Neural crest cell (in vitro differentiated cells): ENCODE measurements around the gene QSER1. TPM values are rescaled to one million over a fixed set of nuclear protein-coding genes. Genes with fewer than 3 reads are reported as not detected.
"Not testable (repeated sequence)": the region's sequence is repeated elsewhere in the genome, so short reads cannot be mapped to it uniquely, and the experiment has no call there.

ENCODE experiments used
- DNase-seq: peaks from one replicate; pipeline ENCODE4 v3.0.0; 2021; ENCODE audit warnings: low read depth, mixed read lengths, low spot score
- H3K27ac Mint-ChIP-seq: one replicate; pipeline ENCODE4 v1.8.0; 2021; ENCODE audit warnings: mild to moderate bottlenecking, mixed read lengths; ENCODE audit not compliant: unreplicated experiment
- H3K27me3 Mint-ChIP-seq: 2 replicates; pipeline ENCODE4 v1.8.0; 2021; ENCODE audit warnings: low read depth, mild to moderate bottlenecking, mixed read lengths
- H3K36me3 Mint-ChIP-seq: 2 replicates; pipeline ENCODE4 v1.8.0; 2021; ENCODE audit warnings: low read depth, mild to moderate bottlenecking, mixed read lengths
- H3K4me1 Mint-ChIP-seq: 2 replicates; pipeline ENCODE4 v1.8.0; 2021; ENCODE audit warnings: mixed read lengths
- H3K4me3 Mint-ChIP-seq: one replicate; pipeline ENCODE4 v1.8.0; 2021; ENCODE audit warnings: mild to moderate bottlenecking, mixed read lengths
- H3K9me3 Mint-ChIP-seq: 2 replicates; pipeline ENCODE4 v1.8.0; 2021; ENCODE audit warnings: mixed read lengths
- total RNA-seq: library from RNA; stranded (reverse); gene quantifications from 2 replicates; pipeline ENCODE4 v1.2.1, GENCODE V29; 2021
- TF ChIP-seq, protein P1 (sequence below): fragments of 200-600 bp; sonication (generic); conservative IDR thresholded peaks from 2 replicates; pipeline ENCODE4 v1.5.0; 2021; ENCODE audit warnings: antibody characterized with exemption, mild to moderate bottlenecking

The QSER1 gene
- total RNA-seq, 1 donor from 2014 or later, result 59.4 TPM

- H3K36me3 Mint-ChIP-seq, result no peaks in the 10 kb centered on the region
- no peaks in the 10 kb centered on the region for H3K9me3 Mint-ChIP-seq
- DNase-seq, result no peak
- peaks cover 6% of the 10 kb centered on the region for H3K4me1 Mint-ChIP-seq
- peak overlapping the region; percentile 22 for H3K27ac Mint-ChIP-seq
- TF ChIP-seq, protein P1, sequence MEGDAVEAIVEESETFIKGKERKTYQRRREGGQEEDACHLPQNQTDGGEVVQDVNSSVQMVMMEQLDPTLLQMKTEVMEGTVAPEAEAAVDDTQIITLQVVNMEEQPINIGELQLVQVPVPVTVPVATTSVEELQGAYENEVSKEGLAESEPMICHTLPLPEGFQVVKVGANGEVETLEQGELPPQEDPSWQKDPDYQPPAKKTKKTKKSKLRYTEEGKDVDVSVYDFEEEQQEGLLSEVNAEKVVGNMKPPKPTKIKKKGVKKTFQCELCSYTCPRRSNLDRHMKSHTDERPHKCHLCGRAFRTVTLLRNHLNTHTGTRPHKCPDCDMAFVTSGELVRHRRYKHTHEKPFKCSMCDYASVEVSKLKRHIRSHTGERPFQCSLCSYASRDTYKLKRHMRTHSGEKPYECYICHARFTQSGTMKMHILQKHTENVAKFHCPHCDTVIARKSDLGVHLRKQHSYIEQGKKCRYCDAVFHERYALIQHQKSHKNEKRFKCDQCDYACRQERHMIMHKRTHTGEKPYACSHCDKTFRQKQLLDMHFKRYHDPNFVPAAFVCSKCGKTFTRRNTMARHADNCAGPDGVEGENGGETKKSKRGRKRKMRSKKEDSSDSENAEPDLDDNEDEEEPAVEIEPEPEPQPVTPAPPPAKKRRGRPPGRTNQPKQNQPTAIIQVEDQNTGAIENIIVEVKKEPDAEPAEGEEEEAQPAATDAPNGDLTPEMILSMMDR, result no peak
- peaks cover 20% of the 10 kb centered on the region for H3K27me3 Mint-ChIP-seq
- H3K4me3 Mint-ChIP-seq, result no peak overlapping the region
Observed at GRCh38 chr11:32852207-32852606, 40.4 kb upstream of the QSER1 start.

DNA sequence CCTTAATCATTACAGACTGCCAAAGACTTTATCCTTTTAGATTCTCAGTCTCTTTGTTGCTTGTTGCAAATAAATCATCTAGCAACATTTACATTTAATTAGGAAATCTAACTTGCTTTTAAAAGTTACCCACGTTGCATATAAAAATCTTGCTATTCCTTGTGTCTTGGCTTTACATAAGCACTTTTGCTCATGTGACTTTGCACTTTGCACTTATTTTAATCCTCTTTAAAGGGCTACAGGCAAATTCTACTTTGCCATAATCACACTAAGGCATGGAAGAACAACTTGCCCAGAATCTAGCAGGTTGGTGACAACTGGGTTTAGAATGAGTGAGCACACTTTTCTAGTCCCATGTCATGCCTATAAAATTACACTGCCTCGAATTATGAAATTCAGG lies 37.0 kb upstream of the QSER1 start:
- Mint-ChIP-seq H3K27me3 (peaks cover 25% of the 10 kb centered on the region), H3K36me3 (no peaks in the 10 kb centered on the region), H3K4me1 (peaks cover 6% of the 10 kb centered on the region), H3K27ac (no peak overlapping the region), H3K9me3 (no peaks in the 10 kb centered on the region), H3K4me3 (no peak overlapping the region)
- no peak for DNase-seq
- TF ChIP-seq, protein P1, result no peak

DNA sequence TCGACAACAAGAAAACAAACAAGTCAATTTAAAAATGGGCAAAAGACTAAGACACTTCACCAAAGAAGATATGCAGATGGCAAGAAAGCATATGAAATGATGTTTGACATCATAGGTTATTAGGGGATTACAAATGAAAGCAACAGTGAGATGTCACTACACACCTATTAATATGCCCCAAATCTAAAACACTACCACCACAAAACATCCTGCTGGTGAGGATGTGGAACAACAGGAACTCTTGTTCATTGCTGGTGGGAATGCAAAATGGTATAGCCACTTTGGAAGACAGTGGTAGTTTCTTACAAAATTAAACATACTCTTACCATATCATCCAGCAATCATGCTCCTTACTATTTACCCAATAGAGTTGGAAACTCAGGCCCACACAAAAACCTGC lies 33.9 kb upstream of the QSER1 start:
- H3K4me3 Mint-ChIP-seq, result no peak overlapping the region
- DNase-seq, result no peak
- no peaks in the 10 kb centered on the region for H3K36me3 Mint-ChIP-seq
- TF ChIP-seq, protein P1, result peak; percentile 43
- peaks cover 25% of the 10 kb centered on the region for H3K27me3 Mint-ChIP-seq
- no peaks in the 10 kb centered on the region for H3K4me1 Mint-ChIP-seq
- H3K27ac Mint-ChIP-seq, result no peak overlapping the region
- H3K9me3 Mint-ChIP-seq, result no peaks in the 10 kb centered on the region

- Mint-ChIP-seq H3K36me3 (no peaks in the 10 kb centered on the region), H3K4me3 (no peak overlapping the region), H3K9me3 (no peaks in the 10 kb centered on the region), H3K27me3 (peaks cover 15% of the 10 kb centered on the region), H3K4me1 (no peaks in the 10 kb centered on the region), H3K27ac (no peak overlapping the region)
- TF ChIP-seq, protein P1, result no peak
- no peak for DNase-seq
Observed at GRCh38 chr11:32861850-32862577, 30.6 kb upstream of the QSER1 start.

DNA sequence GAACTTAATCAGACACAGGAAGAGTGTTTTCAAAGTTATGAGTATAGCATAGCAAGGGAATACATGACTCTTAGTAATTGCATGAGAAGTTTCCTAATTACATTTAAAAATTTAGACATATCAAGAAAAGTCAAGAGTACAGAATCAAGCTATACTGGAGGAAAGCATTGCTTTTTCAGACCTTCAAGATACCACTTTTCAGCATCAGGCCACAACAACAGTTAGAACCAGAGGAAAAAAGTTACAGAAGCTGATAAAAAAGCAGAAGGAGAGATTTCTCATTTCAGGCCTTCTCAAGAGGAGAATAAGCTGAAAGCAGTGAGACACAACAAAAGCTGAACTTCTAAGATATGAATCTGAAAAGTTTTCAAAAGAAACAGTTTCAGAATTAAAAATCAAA lies 28.1 kb upstream of the QSER1 start:
- peaks cover 2% of the 10 kb centered on the region for H3K36me3 Mint-ChIP-seq
- no peak overlapping the region for H3K27ac Mint-ChIP-seq
- H3K4me3 Mint-ChIP-seq, result no peak overlapping the region
- H3K9me3 Mint-ChIP-seq, result peaks cover 3% of the 10 kb centered on the region
- H3K27me3 Mint-ChIP-seq, result peaks cover 17% of the 10 kb centered on the region
- H3K4me1 Mint-ChIP-seq, result no peaks in the 10 kb centered on the region
- no peak for DNase-seq
- TF ChIP-seq, protein P1, result no peak

- H3K36me3 Mint-ChIP-seq, H3K9me3 Mint-ChIP-seq, H3K4me1 Mint-ChIP-seq, H3K4me3 Mint-ChIP-seq, DNase-seq, H3K27ac Mint-ChIP-seq: not testable (repeated sequence)
- peaks cover 19% of the 10 kb centered on the region for H3K27me3 Mint-ChIP-seq
Observed at GRCh38 chr11:32868752-32869151, 23.9 kb upstream of the QSER1 start.
